Astrocyte (in vitro differentiated cells and primary cell): Measurements from ENCODE around the gene DHX35.

Experiments used
- EZH2 ChIP-seq: IDR thresholded peaks from 2 replicates; pipeline ENCODE4 v1.6.1; 2012; ENCODE audit warnings: mild to moderate bottlenecking, low read length, inconsistent platforms; ENCODE audit not compliant: insufficient read depth
- TF ChIP-seq, protein P1 (sequence below): IDR thresholded peaks from 2 replicates; pipeline ENCODE4 v1.5.1; 2011; ENCODE audit warnings: low read depth, mild to moderate bottlenecking, inconsistent platforms, low read length, moderate library complexity; ENCODE audit not compliant: insufficient read depth

GRCh38 chr20:38987777-38988176, 25.6 kb downstream of the DHX35 start:
- TF ChIP-seq, protein P1, sequence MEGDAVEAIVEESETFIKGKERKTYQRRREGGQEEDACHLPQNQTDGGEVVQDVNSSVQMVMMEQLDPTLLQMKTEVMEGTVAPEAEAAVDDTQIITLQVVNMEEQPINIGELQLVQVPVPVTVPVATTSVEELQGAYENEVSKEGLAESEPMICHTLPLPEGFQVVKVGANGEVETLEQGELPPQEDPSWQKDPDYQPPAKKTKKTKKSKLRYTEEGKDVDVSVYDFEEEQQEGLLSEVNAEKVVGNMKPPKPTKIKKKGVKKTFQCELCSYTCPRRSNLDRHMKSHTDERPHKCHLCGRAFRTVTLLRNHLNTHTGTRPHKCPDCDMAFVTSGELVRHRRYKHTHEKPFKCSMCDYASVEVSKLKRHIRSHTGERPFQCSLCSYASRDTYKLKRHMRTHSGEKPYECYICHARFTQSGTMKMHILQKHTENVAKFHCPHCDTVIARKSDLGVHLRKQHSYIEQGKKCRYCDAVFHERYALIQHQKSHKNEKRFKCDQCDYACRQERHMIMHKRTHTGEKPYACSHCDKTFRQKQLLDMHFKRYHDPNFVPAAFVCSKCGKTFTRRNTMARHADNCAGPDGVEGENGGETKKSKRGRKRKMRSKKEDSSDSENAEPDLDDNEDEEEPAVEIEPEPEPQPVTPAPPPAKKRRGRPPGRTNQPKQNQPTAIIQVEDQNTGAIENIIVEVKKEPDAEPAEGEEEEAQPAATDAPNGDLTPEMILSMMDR: no peak
- no peak for TF ChIP-seq EZH2
